Fibroblast of mammary gland (primary cell): Measurements from ENCODE around the gene MRPL16.
"Not testable (repeated sequence)": the region's sequence is repeated elsewhere in the genome, so short reads cannot be mapped to it uniquely, and the experiment has no call there.

Experiments used
- DNase-seq: peaks from one replicate; pipeline ENCODE4 v3.0.0-alpha.2; 2010; ENCODE audit warnings: low read depth
- H3K4me3 ChIP-seq: 2 replicates; pipeline ENCODE4 v1.5.1; 2011; ENCODE audit warnings: low read depth, mild to moderate bottlenecking, low read length, moderate library complexity; ENCODE audit not compliant: control insufficient read depth
- TF ChIP-seq, protein P1 (sequence below): conservative IDR thresholded peaks from 2 replicates; pipeline ENCODE4 v1.5.1; 2011; ENCODE audit warnings: low read depth, low read length, inconsistent platforms; ENCODE audit not compliant: control insufficient read depth, insufficient read depth

The MRPL16 gene

DNA sequence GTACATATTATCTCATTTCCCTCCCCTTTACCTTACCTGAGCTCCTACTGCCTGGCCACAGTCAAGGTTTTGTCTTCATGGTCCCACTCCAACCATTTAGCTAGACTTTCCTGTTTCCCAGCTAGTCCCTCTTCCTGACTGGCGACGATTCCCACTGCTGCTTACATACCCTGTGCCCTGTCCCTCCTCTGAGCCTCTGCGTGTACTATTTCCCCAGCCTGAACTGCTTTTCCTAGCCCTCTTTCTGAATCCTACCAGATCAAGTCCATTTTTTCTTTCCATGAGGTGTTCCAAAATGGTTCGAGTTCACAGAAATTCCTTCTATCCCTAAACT, 23.4 kb downstream of the MRPL16 start:
- TF ChIP-seq, protein P1, sequence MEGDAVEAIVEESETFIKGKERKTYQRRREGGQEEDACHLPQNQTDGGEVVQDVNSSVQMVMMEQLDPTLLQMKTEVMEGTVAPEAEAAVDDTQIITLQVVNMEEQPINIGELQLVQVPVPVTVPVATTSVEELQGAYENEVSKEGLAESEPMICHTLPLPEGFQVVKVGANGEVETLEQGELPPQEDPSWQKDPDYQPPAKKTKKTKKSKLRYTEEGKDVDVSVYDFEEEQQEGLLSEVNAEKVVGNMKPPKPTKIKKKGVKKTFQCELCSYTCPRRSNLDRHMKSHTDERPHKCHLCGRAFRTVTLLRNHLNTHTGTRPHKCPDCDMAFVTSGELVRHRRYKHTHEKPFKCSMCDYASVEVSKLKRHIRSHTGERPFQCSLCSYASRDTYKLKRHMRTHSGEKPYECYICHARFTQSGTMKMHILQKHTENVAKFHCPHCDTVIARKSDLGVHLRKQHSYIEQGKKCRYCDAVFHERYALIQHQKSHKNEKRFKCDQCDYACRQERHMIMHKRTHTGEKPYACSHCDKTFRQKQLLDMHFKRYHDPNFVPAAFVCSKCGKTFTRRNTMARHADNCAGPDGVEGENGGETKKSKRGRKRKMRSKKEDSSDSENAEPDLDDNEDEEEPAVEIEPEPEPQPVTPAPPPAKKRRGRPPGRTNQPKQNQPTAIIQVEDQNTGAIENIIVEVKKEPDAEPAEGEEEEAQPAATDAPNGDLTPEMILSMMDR: no peak
- DNase-seq: no peak
- H3K4me3 ChIP-seq: no peak overlapping the region

DNA sequence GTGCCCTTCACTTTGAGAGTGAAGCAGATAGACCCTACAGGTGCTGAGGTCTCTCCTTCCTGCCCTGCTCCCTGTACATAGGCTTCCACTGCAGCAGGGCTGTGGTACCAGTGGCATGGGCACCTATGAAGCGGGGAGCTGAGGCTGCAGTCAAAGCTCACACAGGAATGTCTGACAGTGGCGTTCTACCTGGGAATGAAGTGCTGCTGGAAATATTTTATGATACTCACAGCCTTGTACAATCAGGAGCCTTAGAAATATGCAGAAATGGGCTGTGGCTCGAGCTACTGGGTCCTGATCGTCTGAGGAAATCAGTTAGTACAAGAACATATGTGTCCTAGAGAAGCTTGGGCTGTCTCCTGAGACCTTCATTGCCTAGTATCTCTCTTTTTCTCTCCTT, 24.8 kb downstream of the MRPL16 start:
- TF ChIP-seq, protein P1: no peak
- H3K4me3 ChIP-seq: no peak overlapping the region
- DNase-seq: no peak

DNA sequence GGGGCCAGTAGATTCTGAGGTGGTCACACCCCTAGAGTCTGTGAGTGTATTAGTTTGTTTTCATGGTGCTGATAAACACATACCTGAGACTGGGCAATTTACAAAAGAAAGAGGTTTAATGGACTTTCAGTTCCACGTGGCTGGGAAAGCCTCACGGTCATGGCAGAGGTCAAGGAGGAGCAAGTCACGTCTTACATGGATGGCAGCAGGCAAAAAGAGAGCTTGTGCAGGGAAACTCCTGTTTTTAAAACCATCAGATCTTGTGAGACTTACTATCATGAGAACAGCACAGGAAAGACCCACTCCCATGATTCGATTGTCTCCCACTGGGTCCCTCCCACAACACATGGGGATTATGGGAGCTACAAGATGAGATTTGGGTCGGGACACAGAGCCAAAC, 26.1 kb downstream of the MRPL16 start:
- H3K4me3 ChIP-seq: not testable (repeated sequence)

DNA sequence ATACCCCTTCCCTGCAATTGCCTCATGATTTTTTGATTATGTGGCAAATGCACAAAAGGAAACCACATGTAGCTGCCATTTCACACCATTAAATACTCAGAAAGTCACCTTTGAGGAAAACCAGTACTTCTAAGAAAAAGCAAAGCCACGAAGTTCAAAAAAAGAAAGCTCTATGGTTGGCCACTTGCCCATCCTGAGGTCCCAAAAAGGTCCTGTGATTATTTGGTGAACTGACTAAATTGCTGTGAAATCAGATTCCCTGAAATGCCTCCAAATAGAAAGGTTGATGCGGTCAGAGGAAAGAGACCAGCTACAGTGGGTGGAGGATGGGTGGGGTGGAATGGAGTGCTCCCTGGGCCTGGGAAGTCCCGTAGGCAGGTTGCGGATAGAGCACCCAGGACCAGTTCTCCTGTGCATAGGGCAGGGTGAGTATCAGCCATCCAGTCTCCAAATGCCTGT, 26.9 kb downstream of the MRPL16 start:
- H3K4me3 ChIP-seq: no peak overlapping the region
- TF ChIP-seq, protein P1: no peak
- DNase-seq: no peak

More for the DNA sequence above, 26.1 kb downstream of the MRPL16 start:
- DNase-seq: not testable (repeated sequence)

DNA sequence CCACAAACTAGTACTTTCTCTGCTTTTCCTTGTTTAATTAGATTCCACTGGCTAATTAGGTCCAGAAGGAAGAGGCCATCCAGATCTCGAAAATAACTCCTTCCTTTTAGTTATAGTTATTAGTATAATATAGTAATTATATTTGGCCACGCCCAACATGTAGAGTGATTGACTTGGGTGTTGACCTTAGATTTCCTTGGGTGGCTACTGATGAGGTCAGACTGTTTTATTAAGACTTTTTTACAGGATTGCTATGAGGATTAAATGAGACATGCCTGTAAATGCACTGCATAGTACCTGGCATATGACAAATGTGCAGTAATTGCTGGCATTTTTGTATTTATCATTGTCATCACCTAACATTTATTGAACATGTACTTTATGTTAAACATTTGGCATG, 28.5 kb downstream of the MRPL16 start:
- TF ChIP-seq, protein P1: no peak
- no peak for DNase-seq
- no peak overlapping the region for H3K4me3 ChIP-seq

DNA sequence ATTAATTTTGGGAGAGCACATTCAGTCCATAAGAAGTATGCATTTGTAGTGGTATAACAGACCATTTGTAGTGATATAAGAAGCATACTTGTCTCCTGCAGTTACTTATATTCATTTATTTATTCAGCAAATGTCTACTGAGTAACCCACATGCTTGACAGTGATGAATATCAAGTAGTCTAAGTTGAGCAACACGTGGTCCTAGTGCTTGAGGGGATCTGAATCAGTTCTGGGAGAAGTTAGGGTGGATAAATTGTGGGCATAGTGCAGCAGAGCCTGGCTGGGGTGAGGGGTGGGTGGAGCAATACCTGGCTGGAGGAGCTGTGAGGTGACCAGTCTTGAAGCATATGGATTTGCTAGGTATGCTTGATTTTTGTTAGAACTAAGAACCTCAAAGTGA, 31.1 kb downstream of the MRPL16 start:
- TF ChIP-seq, protein P1: no peak
- no peak for DNase-seq
- H3K4me3 ChIP-seq: no peak overlapping the region

DNA sequence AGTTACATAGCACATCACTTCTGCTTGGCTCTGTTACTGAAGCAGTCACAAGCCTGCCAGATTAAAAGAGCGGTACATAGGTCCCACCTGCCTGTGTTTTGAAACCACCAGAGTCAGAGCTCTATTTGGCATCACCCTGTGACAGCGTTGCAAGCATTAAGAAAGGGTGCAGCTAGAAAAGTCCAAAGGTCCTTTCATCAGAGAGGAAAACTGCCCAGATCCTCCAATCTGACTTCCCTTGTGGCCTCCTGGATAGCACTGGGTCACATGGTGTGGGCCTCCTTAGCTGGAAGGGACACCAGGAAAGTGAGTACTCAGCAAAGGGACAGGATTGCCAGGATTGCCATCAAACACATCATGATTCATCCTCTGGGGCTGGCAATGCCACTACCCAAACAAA, 32.5 kb downstream of the MRPL16 start:
- TF ChIP-seq, protein P1: no peak
- H3K4me3 ChIP-seq: no peak overlapping the region
- no peak for DNase-seq
